GM12878 (cell line): ENCODE measurements around the gene SET. TPM values are rescaled to one million over a fixed set of nuclear protein-coding genes. Genes with fewer than 3 reads are reported as not detected.

Experiments
- ASH2L ChIP-seq: fragments of 300-600, 200-600 bp; sonication (generic); IDR thresholded peaks from 2 replicates; pipeline ENCODE4 v1.6.1; 2017; ENCODE audit warnings: low read depth, mild to moderate bottlenecking, borderline replicate concordance
- ATF3 ChIP-seq: IDR thresholded peaks from 2 replicates; pipeline ENCODE4 v1.6.1; 2011; ENCODE audit warnings: low read depth, mild to moderate bottlenecking, low read length, moderate library complexity, borderline replicate concordance; ENCODE audit errors: extremely low read depth
- BRCA1 ChIP-seq: IDR thresholded peaks from 2 replicates; pipeline ENCODE4 v1.6.1; 2011; ENCODE audit warnings: low read depth, low read length, improper control_type of control experiment
- DPF2 ChIP-seq: fragments of 450-650 bp; IDR thresholded peaks from 2 replicates; pipeline ENCODE4 v1.6.1; 2017; ENCODE audit warnings: mild to moderate bottlenecking
- ELK1 ChIP-seq: IDR thresholded peaks from 2 replicates; pipeline ENCODE4 v1.6.1; 2012; ENCODE audit warnings: low read depth, low read length, improper control_type of control experiment
- EP300 ChIP-seq, 2 experiments: fragments of 150-350 bp in 1 of 2; IDR thresholded peaks; 2 replicates each; pipeline ENCODE4 v1.6.1; 2011 to 2012; ENCODE audit warnings: low read depth in 2 of 2, low read length in 2 of 2, borderline replicate concordance in 1 of 2, improper control_type of control experiment in 1 of 2, inconsistent platforms in 1 of 2; ENCODE audit not compliant: control insufficient read depth in 1 of 2
- EZH2 ChIP-seq: IDR thresholded peaks from 2 replicates; pipeline ENCODE4 v1.6.1; 2012; ENCODE audit warnings: low read depth, mild to moderate bottlenecking, control low read depth, inconsistent platforms, low read length, borderline replicate concordance; ENCODE audit not compliant: control insufficient read depth
- HDAC6 ChIP-seq: fragments of 200-600 bp; sonication (generic); IDR thresholded peaks from one replicate; pipeline ENCODE4 v1.8.0; 2017; ENCODE audit warnings: antibody characterized with exemption; ENCODE audit not compliant: unreplicated experiment
- IKZF1 ChIP-seq: fragments of 450-650 bp; conservative IDR thresholded peaks from 2 replicates; pipeline ENCODE4 v1.6.1; 2017; ENCODE audit warnings: antibody characterized with exemption, mild to moderate bottlenecking
- MLLT1 ChIP-seq: fragments of 450-650 bp; IDR thresholded peaks from 2 replicates; pipeline ENCODE4 v1.6.1; 2016; ENCODE audit warnings: mild to moderate bottlenecking
- NFIC ChIP-seq: IDR thresholded peaks from 2 replicates; pipeline ENCODE4 v1.6.1; 2012; ENCODE audit warnings: low read depth, mild to moderate bottlenecking, inconsistent platforms, low read length, moderate library complexity
- NR2C1 ChIP-seq: fragments of 450-650 bp; IDR thresholded peaks from 2 replicates; pipeline ENCODE4 v1.6.1; 2017; ENCODE audit warnings: antibody characterized with exemption, mild to moderate bottlenecking, moderate library complexity
- NR2F1 ChIP-seq: fragments of 450-650 bp; conservative IDR thresholded peaks from 2 replicates; pipeline ENCODE4 v1.6.1; 2017; ENCODE audit warnings: mild to moderate bottlenecking
- NRF1 ChIP-seq: conservative IDR thresholded peaks from 2 replicates; pipeline ENCODE4 v1.6.1; 2011; ENCODE audit warnings: mild to moderate bottlenecking, low read depth, low read length, improper control_type of control experiment
- PKNOX1 ChIP-seq: fragments of 450-650 bp; IDR thresholded peaks from 2 replicates; pipeline ENCODE4 v1.6.1; 2016; ENCODE audit warnings: mild to moderate bottlenecking
- PRDM15 ChIP-seq: fragments of 450-650 bp; formaldehyde crosslinking; IDR thresholded peaks from 2 replicates; pipeline ENCODE4 v1.4.0; 2020; ENCODE audit warnings: mild to moderate bottlenecking, moderate library complexity
- RBBP5 ChIP-seq: fragments of 200-600 bp; sonication (generic); conservative IDR thresholded peaks from 2 replicates; pipeline ENCODE4 v1.6.1; 2016
- SIN3A ChIP-seq: IDR thresholded peaks from 2 replicates; pipeline ENCODE4 v1.6.1; 2012; ENCODE audit warnings: low read depth, low read length, improper control_type of control experiment
- ZNF384 ChIP-seq: IDR thresholded peaks from 2 replicates; pipeline ENCODE4 v1.6.1; 2012; ENCODE audit warnings: low read depth, mild to moderate bottlenecking, low read length, improper control_type of control experiment, borderline replicate concordance
- polyA plus RNA-seq, 11 experiments: library from polyadenylated mRNA; depleted of rRNA in 4 of 11; unstranded in 6 of 11; stranded (reverse) in 5 of 11; fragments of >200 nt; fragmentation: Nextera tagmentation in 4 of 11; fragmentation: Illumina TruSeq in 1 of 11; extraction: Ambion mirVana in 4 of 11; extraction: Trizol in 1 of 11; gene quantifications; 1 replicate in 1 of 11; 2 replicates in 10 of 11; pipeline versions ENCODE4 v1.2.1 to v1.2.3, GENCODE V29; 2011 to 2016; ENCODE audit warnings: inconsistent platforms in 2 of 11, missing spikeins in 2 of 11, low read depth in 1 of 11
- total RNA-seq, 4 experiments: library from RNA; depleted of rRNA in 3 of 4; stranded (reverse); fragments of >200 nt in 3 of 4; fragmentation: Illumina TruSeq in 1 of 4; extraction: Trizol in 1 of 4; gene quantifications; 2 replicates each; pipeline versions ENCODE4 v1.2.1 to v1.2.3, GENCODE V29; 2013 to 2021

SET gene
- total and polyA plus RNA-seq, 10 of the 15 experiments (the other 5 are each of a cell fraction or from before 2014, with no cell fraction given): 284 to 706 (median 445) TPM

- TF ChIP-seq ATF3: no peak
- TF ChIP-seq PKNOX1: no peak
- no peak for TF ChIP-seq SIN3A
- TF ChIP-seq NR2C1: no peak
- TF ChIP-seq ASH2L: no peak
- no peak for TF ChIP-seq EP300 (IDR thresholded peaks at IDR 0.05; ENCODE audit: borderline replicate concordance in 1 of 2, control insufficient read depth in 1 of 2, low read depth in 2 of 2, low read length in 2 of 2)
- TF ChIP-seq BRCA1: no peak
- no peak for TF ChIP-seq MLLT1
- no peak for TF ChIP-seq ZNF384
- TF ChIP-seq IKZF1: no peak
- TF ChIP-seq PRDM15 (CRISPR knock-in tag): no peak
- 0 out of 2 replicates have a peak, but pooled peaks have one; percentile 0 for TF ChIP-seq ELK1
- TF ChIP-seq NRF1: no peak
- TF ChIP-seq DPF2: no peak
- TF ChIP-seq HDAC6: peak; percentile 24
- no peak for TF ChIP-seq EZH2
- TF ChIP-seq RBBP5: no peak
- TF ChIP-seq NR2F1: no peak
- TF ChIP-seq NFIC: no peak
Observed at GRCh38 chr9:128684065-128684324, 5.0 kb upstream of the SET start (continued).
